NCI-H1105 (cell line): ENCODE data around the gene PMCH.
"Not testable (repeated sequence)": the region's sequence is repeated elsewhere in the genome, so short reads cannot be mapped to it uniquely, and the experiment has no call there.

Experiments used
- DNase-seq: peaks from one replicate; lab custom pipeline; 2025; lab: John Stamatoyannopoulos, UW

Gene PMCH, protein sequence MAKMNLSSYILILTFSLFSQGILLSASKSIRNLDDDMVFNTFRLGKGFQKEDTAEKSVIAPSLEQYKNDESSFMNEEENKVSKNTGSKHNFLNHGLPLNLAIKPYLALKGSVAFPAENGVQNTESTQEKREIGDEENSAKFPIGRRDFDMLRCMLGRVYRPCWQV

GRCh38 chr12:102197789-102198188 lies at the start of gene PMCH:
Gene PMCH (minus strand): TSS chr12:102197833. CDS start chr12:102197770, 63 bp downstream.
- no peak for DNase-seq

GRCh38 chr12:102240859-102241258 lies 43.2 kb upstream of the PMCH start:
- not testable (repeated sequence) for DNase-seq

DNA sequence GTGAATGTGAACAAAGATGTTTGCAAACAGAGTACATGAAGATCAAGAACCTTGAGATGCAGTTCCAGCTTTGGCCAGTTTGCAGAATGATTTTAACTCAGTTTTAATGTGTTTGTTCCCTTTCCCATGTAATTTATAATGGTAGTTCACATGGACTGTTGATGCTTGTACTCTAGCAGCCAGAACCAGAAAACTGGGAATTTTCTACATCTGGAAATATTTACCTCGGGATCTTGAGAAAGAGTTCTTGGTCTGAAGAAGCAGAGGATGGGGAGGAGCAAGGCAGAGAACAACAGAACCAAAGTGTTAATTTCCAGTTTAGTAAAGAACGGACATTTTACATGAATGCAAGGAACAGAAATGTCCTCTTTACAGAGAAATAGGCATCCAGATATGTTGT lies 37.0 kb upstream of the PMCH start:
- DNase-seq: no peak

DNA sequence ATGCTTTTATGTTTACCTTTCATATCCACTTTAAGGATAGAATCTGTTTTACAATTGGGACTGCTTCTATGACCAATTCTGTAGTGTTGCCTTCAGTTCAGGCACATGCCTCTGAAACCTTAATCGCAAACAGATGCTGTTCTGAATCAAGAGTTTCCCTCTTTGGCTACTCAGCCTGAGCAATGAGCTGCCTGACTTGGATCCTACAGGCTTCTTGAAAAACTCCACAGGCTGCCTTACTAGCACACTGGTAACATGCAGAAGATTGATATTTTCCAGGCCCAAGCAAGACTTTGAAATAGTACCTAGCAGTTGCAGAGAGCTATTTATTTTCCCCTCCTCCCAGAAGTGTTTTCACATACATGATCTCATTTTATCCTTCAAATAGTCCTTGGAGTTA lies 34.8 kb upstream of the PMCH start:
- DNase-seq: no peak

DNA sequence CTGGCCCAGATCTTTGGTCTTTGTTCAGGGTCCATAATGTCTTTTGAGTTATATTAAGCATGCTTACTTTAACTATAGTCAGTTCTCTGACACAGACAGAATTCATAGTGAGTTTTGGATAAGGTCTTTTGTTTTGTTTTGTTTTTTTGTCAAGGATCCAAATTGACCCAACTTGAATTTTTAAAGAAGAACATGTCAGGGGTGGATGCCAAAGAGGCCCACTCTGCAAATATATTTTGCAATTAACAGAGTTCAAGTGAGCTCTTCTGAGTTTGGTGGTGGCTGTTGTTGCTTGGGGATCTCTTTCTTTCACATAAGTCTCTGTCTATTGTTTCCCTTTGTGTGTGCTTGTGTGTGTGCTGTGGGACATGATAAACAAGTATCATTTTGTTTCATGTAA lies 34.4 kb upstream of the PMCH start:
- DNase-seq: no peak

- DNase-seq: no peak
These were observed 30.3 kb upstream of the PMCH start for GRCh38 chr12:102227954-102228353.

DNA sequence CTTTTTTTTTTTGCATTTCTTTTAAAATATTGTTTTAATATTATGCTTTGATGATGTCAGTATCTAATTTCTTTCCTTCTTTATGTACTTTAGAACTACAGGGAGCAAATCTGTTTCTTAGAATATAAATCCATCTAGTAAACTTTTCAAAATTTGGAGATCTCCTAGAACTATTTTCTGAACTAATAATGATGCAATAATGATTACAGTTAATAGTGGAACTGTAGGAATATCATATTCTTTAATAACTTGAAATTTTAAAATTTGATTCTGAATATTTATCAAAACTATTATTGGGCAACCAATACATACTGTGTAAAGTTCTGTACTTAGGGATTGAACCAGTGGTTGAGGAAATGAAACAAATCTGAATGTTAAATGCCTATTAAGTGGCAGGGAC lies 23.1 kb upstream of the PMCH start:
- no peak for DNase-seq

DNA sequence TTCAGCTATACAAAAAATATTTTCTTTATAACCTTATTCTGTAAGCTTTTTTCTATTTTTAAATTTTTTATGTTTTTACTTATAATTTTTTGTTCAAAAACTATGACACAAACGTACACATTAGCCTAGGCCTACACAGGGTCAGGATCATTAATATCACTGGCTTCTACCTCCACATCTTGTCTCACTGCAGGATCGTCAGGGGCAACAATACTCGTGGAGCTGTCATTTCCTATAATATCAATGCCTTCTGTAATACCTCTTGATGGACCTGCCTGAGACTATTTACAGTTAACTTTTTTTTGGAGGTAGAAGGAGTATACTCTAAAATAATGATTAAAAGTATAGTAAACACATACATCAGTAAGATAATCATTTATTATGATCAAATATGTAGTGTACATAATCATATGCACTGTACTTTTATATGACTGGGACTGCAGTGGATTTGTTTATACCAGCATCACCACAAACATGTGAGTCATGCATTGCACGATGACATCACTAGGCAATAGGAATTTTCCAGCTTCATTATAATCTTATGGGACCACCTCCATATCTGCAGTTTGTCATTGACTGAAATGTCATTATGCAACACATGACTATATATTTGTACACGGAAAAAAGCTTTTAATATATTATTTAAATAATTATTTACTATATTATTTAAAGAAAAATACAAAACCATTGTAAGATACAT lies 18.5 kb upstream of the PMCH start:
- DNase-seq: no peak

- no peak for DNase-seq
These were observed 6.4 kb upstream of the PMCH start for GRCh38 chr12:102204025-102204424.

- no peak for DNase-seq
These were observed 4.9 kb upstream of the PMCH start for GRCh38 chr12:102202556-102202955.

- no peak for DNase-seq
These were observed 3.9 kb upstream of the PMCH start for GRCh38 chr12:102201436-102202061.

DNA sequence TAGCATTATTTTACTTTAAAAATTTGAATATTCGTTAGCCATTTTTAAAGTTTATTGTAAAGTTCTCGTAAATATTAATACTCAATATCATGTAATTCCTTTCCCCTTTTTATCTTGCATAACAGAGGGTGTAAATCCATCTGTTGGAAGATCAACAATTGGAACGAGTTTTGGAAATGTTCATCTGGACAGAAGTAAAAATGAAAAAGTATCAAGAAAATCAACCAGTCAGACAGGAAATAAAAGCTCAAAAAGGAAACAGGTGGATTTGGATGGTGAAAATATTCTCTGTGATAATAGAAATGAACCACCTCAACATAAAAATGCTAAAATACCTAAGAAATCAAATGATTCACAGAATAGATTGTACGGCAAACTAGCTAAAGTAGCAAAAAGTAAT lies 1.8 kb downstream of the PMCH start:
- no peak for DNase-seq

DNA sequence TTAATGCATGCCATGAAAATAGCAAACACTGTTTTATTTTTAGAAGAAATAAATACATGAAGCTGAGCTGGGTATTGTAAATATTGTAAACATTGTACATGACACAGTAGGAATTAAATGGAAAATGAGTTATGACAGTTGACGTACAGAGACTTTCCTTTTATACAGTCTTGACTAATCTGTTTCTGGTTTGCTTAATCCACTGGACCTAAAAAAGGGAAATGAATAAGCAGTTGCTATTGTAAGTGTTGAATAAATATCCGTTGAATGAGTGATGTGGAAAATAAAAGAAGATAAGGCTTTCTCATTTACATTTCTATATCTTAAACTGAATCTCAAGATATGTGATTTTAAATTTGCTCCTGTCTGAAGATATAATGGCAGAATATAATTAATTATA lies 15.0 kb downstream of the PMCH start:
- DNase-seq: no peak

DNA sequence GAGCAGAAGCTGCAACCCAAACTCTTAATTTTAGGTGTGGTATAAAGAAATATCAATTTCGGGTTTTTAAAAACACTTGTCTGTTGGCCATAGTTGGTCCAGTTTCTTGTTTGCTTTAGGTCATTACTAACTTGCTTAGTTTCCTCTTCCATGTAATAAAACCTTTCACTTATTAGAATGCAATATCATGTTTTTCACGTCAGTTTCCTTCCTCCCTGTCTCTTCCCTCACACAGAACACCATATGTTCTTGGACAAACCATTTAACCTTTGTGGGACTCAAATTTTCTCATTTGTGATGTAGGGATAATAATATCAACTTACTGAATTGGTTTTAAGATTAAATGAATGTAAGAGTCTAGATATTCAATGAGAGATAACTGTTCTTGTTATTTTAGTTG lies 22.9 kb downstream of the PMCH start:
- DNase-seq: no peak

GRCh38 chr12:102174117-102174516 lies 23.5 kb downstream of the PMCH start:
- DNase-seq: no peak

DNA sequence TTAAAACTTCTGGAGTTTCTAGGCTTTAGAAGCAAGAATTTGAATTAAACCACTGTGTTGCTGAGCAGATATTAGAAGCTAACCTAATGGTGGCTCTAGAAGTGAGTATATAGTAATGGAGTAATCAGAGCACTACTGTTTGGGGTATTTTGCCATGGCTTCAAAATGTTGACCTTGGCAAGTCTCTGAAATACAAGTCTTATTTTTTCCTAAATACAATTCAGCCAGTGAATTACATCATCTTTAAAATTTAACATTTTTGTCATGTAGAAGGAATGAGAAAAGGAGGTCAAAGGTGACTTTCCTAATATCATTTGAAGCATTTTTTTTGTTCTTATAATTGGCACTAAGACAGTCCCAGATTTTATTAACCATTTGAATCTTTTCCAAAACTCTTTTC lies 25.2 kb downstream of the PMCH start:
- DNase-seq: no peak

- no peak for DNase-seq
These were observed 25.7 kb downstream of the PMCH start for GRCh38 chr12:102171951-102172350.

GRCh38 chr12:102169922-102170621 lies 27.6 kb downstream of the PMCH start:
- peak; percentile 30 for DNase-seq

DNA sequence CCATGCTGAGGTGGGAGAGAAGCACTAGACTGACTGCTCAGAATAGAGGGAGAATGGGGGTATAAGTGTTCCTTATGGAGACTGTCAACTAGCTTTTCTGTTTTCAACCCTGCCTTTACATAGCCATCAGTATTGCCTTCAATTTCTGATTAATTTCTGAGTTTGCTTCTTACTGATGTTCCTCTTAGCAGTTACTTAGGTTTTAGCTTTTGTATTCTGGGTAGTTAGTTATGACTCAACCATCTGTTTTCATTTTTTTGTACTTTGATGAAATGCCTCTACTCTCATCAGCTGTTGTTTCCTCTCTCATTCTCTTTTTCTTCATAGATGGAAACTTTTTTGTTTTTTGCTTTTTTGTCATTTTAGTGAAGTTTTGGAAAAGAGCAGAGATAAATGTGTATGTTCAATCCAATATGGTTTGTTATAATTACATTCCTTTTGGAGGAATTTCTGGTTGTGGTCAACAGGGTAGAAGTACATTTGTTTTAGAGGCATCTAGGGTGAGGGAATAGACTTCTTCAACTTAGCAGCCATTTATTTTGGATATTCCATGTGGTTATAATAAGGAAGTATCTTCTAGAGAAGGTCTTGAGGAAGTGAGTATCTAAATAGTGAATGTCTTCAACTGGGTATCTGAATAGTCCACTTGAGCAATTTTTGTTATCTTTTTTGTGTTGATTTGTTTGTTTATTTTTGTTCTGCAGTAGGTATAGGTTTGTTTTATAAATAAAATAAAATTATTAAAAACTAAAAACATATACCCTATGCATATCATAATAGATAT lies 29.6 kb downstream of the PMCH start:
- DNase-seq: no peak

- no peak for DNase-seq
These were observed 34.2 kb downstream of the PMCH start for GRCh38 chr12:102163383-102163782.

DNA sequence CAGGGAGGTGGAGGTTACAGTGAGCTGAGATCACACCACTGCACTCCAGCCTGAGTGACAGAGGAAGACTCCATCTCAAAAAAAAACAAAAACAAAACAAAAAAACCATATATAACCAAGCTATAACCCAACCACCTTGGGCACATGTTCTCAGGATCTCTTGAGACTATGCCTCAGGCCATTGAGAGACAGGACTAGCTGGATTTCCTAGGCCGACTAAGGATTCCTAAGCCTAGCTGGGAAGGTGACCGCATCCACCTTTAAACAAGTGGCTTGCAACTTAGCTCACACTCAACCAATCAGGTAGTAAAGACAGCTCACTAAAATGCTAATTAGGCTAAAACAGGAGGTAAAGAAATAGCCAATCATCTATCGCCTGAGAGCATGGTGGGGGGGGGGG lies 42.4 kb downstream of the PMCH start:
- not testable (repeated sequence) for DNase-seq

- not testable (repeated sequence) for DNase-seq
These were observed 50.5 kb downstream of the PMCH start for GRCh38 chr12:102147062-102147587.
